COLO829 (cell line): Measurements from ENCODE around the gene HIVEP3.

Source experiments
- DNase-seq: peaks from one replicate; pipeline ENCODE4 v3.0.0; 2012; ENCODE audit warnings: low spot score

The HIVEP3 gene

DNA sequence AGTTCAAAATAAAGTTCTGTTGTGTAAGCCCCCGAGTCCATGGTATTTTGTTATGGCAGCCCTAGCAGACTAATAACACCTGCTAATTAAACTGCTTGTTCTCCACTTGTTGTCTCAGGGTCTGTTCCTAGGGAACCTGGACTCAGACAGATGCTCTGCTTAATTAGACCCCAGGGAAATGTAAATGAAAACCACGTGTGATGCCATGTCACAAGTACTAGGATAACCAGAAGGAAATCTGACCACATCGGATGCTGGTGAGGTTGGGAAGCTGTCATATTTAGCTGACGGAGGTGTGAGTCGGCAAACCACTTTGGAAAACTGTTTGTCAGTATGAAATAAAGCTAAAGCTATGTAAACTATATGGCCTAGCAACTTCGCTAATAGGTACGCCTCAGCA is 453.8 kb downstream of the HIVEP3 start:
- no peak for DNase-seq

GRCh38 chr1:41463516-41463915 is 455.2 kb downstream of the HIVEP3 start:
- no peak for DNase-seq

DNA sequence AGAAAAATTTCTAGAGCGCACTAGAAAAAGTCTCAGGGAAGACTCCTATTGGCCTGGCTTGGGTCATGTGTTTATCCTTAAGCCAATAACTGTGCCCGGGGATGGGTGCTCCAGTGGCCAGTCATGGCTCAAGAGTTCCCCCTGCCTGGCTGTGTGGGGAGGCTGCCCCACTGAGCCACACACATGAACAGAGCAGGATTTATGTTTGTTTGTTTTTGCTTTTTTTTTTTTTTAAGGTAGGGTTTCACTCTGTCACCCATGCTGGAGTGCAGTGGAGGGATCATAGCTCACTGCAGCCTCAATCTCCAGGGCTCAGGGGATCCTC is 456.1 kb downstream of the HIVEP3 start:
- no peak for DNase-seq

GRCh38 chr1:41461790-41462679 is 456.7 kb downstream of the HIVEP3 start:
- DNase-seq, result no peak

DNA sequence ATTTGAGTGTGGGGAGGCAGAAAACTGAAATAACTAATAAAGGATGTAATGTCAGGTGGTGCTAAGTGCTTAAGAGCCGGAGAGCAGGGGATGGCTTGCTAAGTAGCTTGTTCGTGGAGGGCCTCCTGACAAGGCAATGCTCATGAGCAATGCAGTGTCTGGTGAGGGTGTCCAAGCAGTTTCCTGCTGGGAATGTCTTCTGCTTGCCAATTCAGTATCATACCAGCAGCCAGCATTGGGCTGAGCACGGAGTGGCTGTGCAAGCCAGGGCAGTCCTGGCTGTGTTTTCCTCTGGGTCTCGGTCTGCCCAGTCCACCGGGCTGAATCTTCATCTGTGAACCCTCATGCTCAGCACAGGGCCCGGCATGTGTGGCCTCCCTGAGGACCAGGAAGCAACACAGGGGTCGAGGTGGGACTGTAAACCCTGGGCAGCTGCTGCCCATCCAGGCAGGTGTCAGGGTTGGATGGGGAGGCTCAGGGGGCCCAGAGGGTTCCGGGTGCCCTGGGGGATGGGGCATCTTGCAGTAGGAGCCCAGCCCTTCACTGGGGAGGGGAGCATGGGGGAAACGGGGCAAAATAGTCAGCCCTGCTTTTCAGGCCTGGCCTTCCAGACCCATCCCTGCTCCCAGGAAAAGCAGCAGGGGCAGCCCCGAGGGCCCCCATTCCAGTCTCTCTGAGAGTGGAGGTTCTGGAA is 461.7 kb downstream of the HIVEP3 start:
- DNase-seq, result no peak
